HUES6 (cell line): ENCODE data around the gene RNASEH2B.

ENCODE experiments used
- H3K27ac ChIP-seq: 2 replicates; pipeline ENCODE4 v1.7.0; 2013; ENCODE audit warnings: low read depth, mild to moderate bottlenecking, low read length, inconsistent platforms
- H3K27me3 ChIP-seq: 2 replicates; pipeline ENCODE4 v1.6.1; 2013; ENCODE audit warnings: low read length; ENCODE audit not compliant: control insufficient read depth, insufficient read depth
- H3K36me3 ChIP-seq: 2 replicates; pipeline ENCODE4 v1.6.1; 2013; ENCODE audit warnings: low read length; ENCODE audit not compliant: control insufficient read depth, insufficient read depth
- H3K4me1 ChIP-seq: 2 replicates; pipeline ENCODE4 v1.6.1; 2013; ENCODE audit warnings: low read length; ENCODE audit not compliant: control insufficient read depth, insufficient read depth
- H3K4me3 ChIP-seq: 2 replicates; pipeline ENCODE4 v1.5.1; 2013; ENCODE audit warnings: low read depth, low read length
- H3K9ac ChIP-seq: one replicate; pipeline ENCODE4 v1.6.1; 2013; ENCODE audit warnings: mild to moderate bottlenecking, low read length
- H3K9me3 ChIP-seq: 2 replicates; pipeline ENCODE4 v1.6.1; 2013; ENCODE audit warnings: low read depth, low read length; ENCODE audit not compliant: control insufficient read depth, insufficient read depth

RNASEH2B gene

GRCh38 chr13:50940509-50940908, 30.9 kb downstream of the RNASEH2B start:
- Histone ChIP-seq H3K4me3 (no peak overlapping the region), H3K36me3 (peaks cover 19% of the 10 kb centered on the region), H3K27ac (no peak overlapping the region), H3K4me1 (peaks cover 6% of the 10 kb centered on the region), H3K27me3 (no peaks in the 10 kb centered on the region), H3K9ac (no peak overlapping the region), H3K9me3 (peaks cover 12% of the 10 kb centered on the region; the same call in 1 of the 2 replicates)

GRCh38 chr13:50941146-50941545, 31.6 kb downstream of the RNASEH2B start:
- H3K4me1 ChIP-seq, result peaks cover 6% of the 10 kb centered on the region
- no peaks in the 10 kb centered on the region for H3K27me3 ChIP-seq
- H3K27ac ChIP-seq, result no peak overlapping the region
- H3K9me3 ChIP-seq, result peaks cover 8% of the 10 kb centered on the region; the same call in 1 of the 2 replicates
- H3K9ac ChIP-seq, result no peak overlapping the region
- H3K36me3 ChIP-seq, result peaks cover 14% of the 10 kb centered on the region
- no peak overlapping the region for H3K4me3 ChIP-seq

- Histone ChIP-seq H3K4me3 (no peak overlapping the region), H3K4me1 (peaks cover 6% of the 10 kb centered on the region), H3K9me3 (peaks cover 5% of the 10 kb centered on the region; the same call in 1 of the 2 replicates), H3K36me3 (peaks cover 10% of the 10 kb centered on the region), H3K9ac (no peak overlapping the region), H3K27me3 (no peaks in the 10 kb centered on the region), H3K27ac (peak overlapping the region; percentile 76; the same call in 1 of the 2 replicates)
Observed at GRCh38 chr13:50942630-50943311, 33.2 kb downstream of the RNASEH2B start.

GRCh38 chr13:50945669-50946068, 36.1 kb downstream of the RNASEH2B start:
- H3K9me3 ChIP-seq, result no peaks in the 10 kb centered on the region
- no peaks in the 10 kb centered on the region for H3K27me3 ChIP-seq
- no peak overlapping the region for H3K27ac ChIP-seq
- peaks cover 15% of the 10 kb centered on the region for H3K36me3 ChIP-seq
- H3K4me3 ChIP-seq, result no peak overlapping the region
- H3K9ac ChIP-seq, result no peak overlapping the region
- H3K4me1 ChIP-seq, result peaks cover 6% of the 10 kb centered on the region

GRCh38 chr13:50948601-50949000, 39.0 kb downstream of the RNASEH2B start:
- H3K9me3 ChIP-seq, result no peaks in the 10 kb centered on the region
- no peak overlapping the region for H3K27ac ChIP-seq
- no peak overlapping the region for H3K9ac ChIP-seq
- peaks cover 12% of the 10 kb centered on the region for H3K36me3 ChIP-seq
- H3K4me3 ChIP-seq, result no peak overlapping the region
- no peaks in the 10 kb centered on the region for H3K4me1 ChIP-seq
- H3K27me3 ChIP-seq, result no peaks in the 10 kb centered on the region

GRCh38 chr13:50950849-50951248, 41.3 kb downstream of the RNASEH2B start:
- no peaks in the 10 kb centered on the region for H3K4me1 ChIP-seq
- no peak overlapping the region for H3K27ac ChIP-seq
- H3K4me3 ChIP-seq, result no peak overlapping the region
- no peaks in the 10 kb centered on the region for H3K27me3 ChIP-seq
- no peak overlapping the region for H3K9ac ChIP-seq
- no peaks in the 10 kb centered on the region for H3K9me3 ChIP-seq
- peaks cover 12% of the 10 kb centered on the region; the same call in 1 of the 2 replicates for H3K36me3 ChIP-seq

- no peaks in the 10 kb centered on the region for H3K27me3 ChIP-seq
- no peak overlapping the region for H3K9ac ChIP-seq
- no peak overlapping the region for H3K27ac ChIP-seq
- no peaks in the 10 kb centered on the region for H3K9me3 ChIP-seq
- H3K4me3 ChIP-seq, result no peak overlapping the region
- no peaks in the 10 kb centered on the region for H3K4me1 ChIP-seq
- H3K36me3 ChIP-seq, result peaks cover 12% of the 10 kb centered on the region; the same call in 1 of the 2 replicates
Observed at GRCh38 chr13:50951366-50951765, 41.8 kb downstream of the RNASEH2B start.

GRCh38 chr13:50955241-50955640, 45.6 kb downstream of the RNASEH2B start:
- Histone ChIP-seq H3K36me3 (no peaks in the 10 kb centered on the region), H3K4me1 (no peaks in the 10 kb centered on the region), H3K9ac (no peak overlapping the region), H3K9me3 (no peaks in the 10 kb centered on the region), H3K27ac (no peak overlapping the region), H3K27me3 (no peaks in the 10 kb centered on the region), H3K4me3 (no peak overlapping the region)

- H3K4me1 ChIP-seq, result no peaks in the 10 kb centered on the region
- no peak overlapping the region for H3K4me3 ChIP-seq
- no peaks in the 10 kb centered on the region for H3K9me3 ChIP-seq
- H3K27me3 ChIP-seq, result no peaks in the 10 kb centered on the region
- H3K27ac ChIP-seq, result no peak overlapping the region
- H3K36me3 ChIP-seq, result no peaks in the 10 kb centered on the region
- H3K9ac ChIP-seq, result no peak overlapping the region
Observed at GRCh38 chr13:50955798-50956197, 46.2 kb downstream of the RNASEH2B start.

GRCh38 chr13:50957620-50958019, 48.0 kb downstream of the RNASEH2B start:
- Histone ChIP-seq H3K27ac (no peak overlapping the region), H3K9ac (no peak overlapping the region), H3K9me3 (no peaks in the 10 kb centered on the region), H3K27me3 (no peaks in the 10 kb centered on the region), H3K36me3 (peaks cover 4% of the 10 kb centered on the region), H3K4me3 (no peak overlapping the region), H3K4me1 (no peaks in the 10 kb centered on the region)

- no peaks in the 10 kb centered on the region for H3K4me1 ChIP-seq
- peaks cover 6% of the 10 kb centered on the region; the same call in 1 of the 2 replicates for H3K36me3 ChIP-seq
- H3K27ac ChIP-seq, result no peak overlapping the region
- H3K4me3 ChIP-seq, result no peak overlapping the region
- no peak overlapping the region for H3K9ac ChIP-seq
- H3K9me3 ChIP-seq, result no peaks in the 10 kb centered on the region
- no peaks in the 10 kb centered on the region for H3K27me3 ChIP-seq
Observed at GRCh38 chr13:50969691-50970090, 60.1 kb downstream of the RNASEH2B start.
